Measurements from ENCODE around the gene VOPP1. TPM values are rescaled to one million over a fixed set of nuclear protein-coding genes. Genes with fewer than 3 reads are reported as not detected.

Gene VOPP1
- total and polyA plus RNA-seq, 10 of the 15 experiments (the other 5 are each of a cell fraction or from before 2014, with no cell fraction given) = 32.8 to 206 (median 129) TPM

GRCh38 chr7:55440040-55440690 lies 132.1 kb downstream of the VOPP1 start (continued):
- TF ChIP-seq E4F1 (IDR thresholded peaks at IDR 0.05; ENCODE audit: borderline replicate concordance, partially characterized antibody) = no peak

GRCh38 chr7:55439627-55440026 lies 132.7 kb downstream of the VOPP1 start:
- in situ Hi-C loops (cut with MboI) = loop anchor here (5.0 kb wide), 1 partner anchor 153 kb away; no protein-coding TSS in a partner anchor
- TF ChIP-seq SIN3A (IDR thresholded peaks at IDR 0.05; ENCODE audit: low read depth, low read length) (no peak), IRF5 (IDR thresholded peaks at IDR 0.05; ENCODE audit: borderline replicate concordance) (no peak), CEBPB (IDR thresholded peaks at IDR 0.05; ENCODE audit: borderline replicate concordance in 1 of 2, low read depth in 2 of 2, low read length in 2 of 2) (no peak), CHD4 (IDR thresholded peaks at IDR 0.05) (no peak), KAT2A (conservative IDR thresholded peaks at IDR 0.05; ENCODE audit: control insufficient read depth, low read depth, low read length) (no peak), ZNF207 (IDR thresholded peaks at IDR 0.05; ENCODE audit: borderline replicate concordance) (no peak), NFIC (IDR thresholded peaks at IDR 0.05; ENCODE audit: low read depth, low read length) (no peak), CBFB (IDR thresholded peaks at IDR 0.05; ENCODE audit: low read depth) (no peak), PAX5 (IDR thresholded peaks at IDR 0.05; ENCODE audit: borderline replicate concordance, low read depth, low read length) (no peak), HDGF (IDR thresholded peaks at IDR 0.05) (no peak), IKZF1 (conservative IDR thresholded peaks at IDR 0.05) (no peak), YY1 (IDR thresholded peaks at IDR 0.05; ENCODE audit: low read depth, low read length) (no peak), IRF3 (IDR thresholded peaks at IDR 0.05) (no peak), POLR2A (IDR thresholded peaks at IDR 0.05; ENCODE audit: low read depth, low read length) (no peak), POLR2AphosphoS5 (IDR thresholded peaks at IDR 0.05; ENCODE audit: low read length) (no peak), PBX3 (IDR thresholded peaks at IDR 0.05; ENCODE audit: insufficient replicate concordance, low read depth, low read length) (no peak), SUZ12 (IDR thresholded peaks at IDR 0.05; ENCODE audit: unreplicated experiment) (no peak), RBBP5 (conservative IDR thresholded peaks at IDR 0.05) (no peak)

More at GRCh38 chr7:55439627-55440026, 132.7 kb downstream of the VOPP1 start:
- no peak for DNase-seq (ENCODE audit: low read depth, low spot score)
- no peak overlapping the region for H3K9ac ChIP-seq (ENCODE audit: control insufficient read depth, insufficient read depth, low read length)
- no peak overlapping the region for H3K27ac ChIP-seq (ENCODE audit: control insufficient read depth, insufficient read depth)
- CTCF ChIA-PET = no interaction called here
- intact Hi-C loops (cut with micrococcal nuclease; ENCODE audit: unreplicated experiment) = no loop called here
- SMC1A ChIA-PET (ENCODE audit: uncharacterized antibody, unreplicated experiment) = no interaction called here
- no peak overlapping the region for H3K4me3 ChIP-seq
- ATAC-seq = no peak
- H4K20me1 ChIP-seq (ENCODE audit: control insufficient read depth, insufficient read depth) = no peaks in the 10 kb centered on the region
- H3K9me3 ChIP-seq (replicated peaks; ENCODE audit: control insufficient read depth, insufficient read depth, low read length) = no peaks in the 10 kb centered on the region
- H3K4me1 ChIP-seq (ENCODE audit: control insufficient read depth, insufficient read depth, low read length) = no peaks in the 10 kb centered on the region
- 0 out of 4 replicates have a peak, but pooled peaks cover 0 to under 1% of the 10 kb centered on the region in 2 experiments for H3K36me3 ChIP-seq (ENCODE audit: control insufficient read depth in 2 of 2, insufficient read depth in 2 of 2, low read length in 1 of 2)
- RAD21 ChIA-PET (ENCODE audit: unreplicated experiment) = no interaction called here
- WGBS (ENCODE audit: insufficient coverage, insufficient replicate concordance, low lambda C conversion rate, missing lambda C conversion rate) = 91% methylated on average over 10 of the region's 10 CpGs
- H3K4me2 ChIP-seq (ENCODE audit: control insufficient read depth, insufficient read depth) = no peak overlapping the region
- no peaks in the 10 kb centered on the region for H3K79me2 ChIP-seq (ENCODE audit: control insufficient read depth, insufficient read depth, low read length)
- H3K27me3 ChIP-seq (replicated peaks in 1 of 2; ENCODE audit: control insufficient read depth in 2 of 2, insufficient read depth in 2 of 2, low read length in 1 of 2) = no peaks in the 10 kb centered on the region
- no TSS peak for BruUV-seq (replicated peaks)
- no peak for FAIRE-seq
- H2AFZ ChIP-seq (ENCODE audit: control insufficient read depth, low read depth, low read length) = no peak overlapping the region
- POLR2A ChIA-PET = no interaction called here
